H9 (cell line): ENCODE results near the gene GSTO2. TPM values are rescaled to one million over a fixed set of nuclear protein-coding genes. Genes with fewer than 3 reads are reported as not detected.

Source experiments
- DNase-seq: peaks from one replicate; pipeline ENCODE4 v3.0.0-alpha.2; 2017
- H2AFZ ChIP-seq: one replicate; pipeline ENCODE4 v1.6.1; 2013; ENCODE audit warnings: mild to moderate bottlenecking, low read length, control low read depth, moderate library complexity
- H2AK5ac ChIP-seq: 2 replicates; pipeline ENCODE4 v1.6.1; 2013; ENCODE audit warnings: low read length, control low read depth, mixed read lengths; ENCODE audit not compliant: insufficient read length
- H2BK120ac ChIP-seq: one replicate; pipeline ENCODE4 v1.6.1; 2013; ENCODE audit warnings: low read depth, mild to moderate bottlenecking, low read length, control low read depth, inconsistent platforms; ENCODE audit not compliant: poor library complexity, severe bottlenecking
- H2BK12ac ChIP-seq: 2 replicates; pipeline ENCODE4 v1.6.1; 2013; ENCODE audit warnings: low read length, control low read depth, mixed read lengths, low read depth; ENCODE audit not compliant: insufficient read length
- H2BK15ac ChIP-seq: 2 replicates; pipeline ENCODE4 v1.6.1; 2013; ENCODE audit warnings: low read depth, low read length, control low read depth
- H2BK20ac ChIP-seq: one replicate; pipeline ENCODE4 v1.6.1; 2013; ENCODE audit warnings: low read depth, mild to moderate bottlenecking, low read length, control low read depth, inconsistent platforms; ENCODE audit not compliant: poor library complexity, severe bottlenecking
- H2BK5ac ChIP-seq: 2 replicates; pipeline ENCODE4 v1.6.1; 2013; ENCODE audit warnings: low read length, control low read depth, mixed read lengths; ENCODE audit not compliant: insufficient read length
- H3K14ac ChIP-seq: 2 replicates; pipeline ENCODE4 v1.6.1; 2013; ENCODE audit warnings: low read length, control low read depth; ENCODE audit not compliant: insufficient read depth
- H3K18ac ChIP-seq: 2 replicates; pipeline ENCODE4 v1.6.1; 2013; ENCODE audit warnings: low read depth, mild to moderate bottlenecking, mixed read lengths, low read length, control low read depth; ENCODE audit not compliant: insufficient read length
- H3K23ac ChIP-seq: 2 replicates; pipeline ENCODE4 v1.6.1; 2013; ENCODE audit warnings: low read length, control low read depth, mixed read lengths, low read depth; ENCODE audit not compliant: insufficient read length
- H3K23me2 ChIP-seq: 2 replicates; pipeline ENCODE4 v1.6.1; 2013; ENCODE audit warnings: low read depth, mild to moderate bottlenecking, mixed read lengths, low read length, control low read depth; ENCODE audit not compliant: insufficient read length, poor library complexity, severe bottlenecking
- H3K27ac ChIP-seq: 2 replicates; pipeline ENCODE4 v1.5.1; 2013; ENCODE audit warnings: low read length, control low read depth, mixed read lengths, low read depth; ENCODE audit not compliant: insufficient read length
- H3K27me3 ChIP-seq: 2 replicates; pipeline ENCODE4 v1.6.1; 2013; ENCODE audit warnings: low read length, control low read depth, inconsistent platforms; ENCODE audit not compliant: insufficient read depth
- H3K4ac ChIP-seq: 2 replicates; pipeline ENCODE4 v1.6.1; 2013; ENCODE audit warnings: low read depth, mild to moderate bottlenecking, control low read depth, inconsistent platforms, low read length, moderate library complexity
- H3K4me1 ChIP-seq: 2 replicates; pipeline ENCODE4 v1.6.1; 2013; ENCODE audit warnings: low read length, control low read depth, inconsistent platforms; ENCODE audit not compliant: insufficient read depth
- H3K4me2 ChIP-seq: 2 replicates; pipeline ENCODE4 v1.6.1; 2013; ENCODE audit warnings: low read length, control low read depth, mixed read lengths; ENCODE audit not compliant: insufficient read length, insufficient read depth
- H3K56ac ChIP-seq: 2 replicates; pipeline ENCODE4 v1.6.1; 2013; ENCODE audit warnings: low read depth, mild to moderate bottlenecking, mixed read lengths, low read length, control low read depth; ENCODE audit not compliant: insufficient read length
- H3K79me1 ChIP-seq: 2 replicates; pipeline ENCODE4 v1.6.1; 2013; ENCODE audit warnings: low read depth, mild to moderate bottlenecking, moderate library complexity, low read length, control low read depth, inconsistent platforms; ENCODE audit not compliant: insufficient read depth, poor library complexity, severe bottlenecking
- H3K79me2 ChIP-seq: 2 replicates; pipeline ENCODE4 v1.6.1; 2013; ENCODE audit warnings: low read length, control low read depth, inconsistent platforms; ENCODE audit not compliant: insufficient read depth
- H3K9ac ChIP-seq: 2 replicates; pipeline ENCODE4 v1.6.1; 2013; ENCODE audit warnings: low read length, control low read depth, mixed read lengths; ENCODE audit not compliant: insufficient read length; ENCODE audit errors: extremely low read depth
- H3K9me3 ChIP-seq: one replicate; pipeline ENCODE4 v1.6.1; 2013; ENCODE audit warnings: low read depth, low read length, inconsistent platforms; ENCODE audit not compliant: control insufficient read depth
- H3T11ph ChIP-seq: one replicate; pipeline ENCODE4 v1.6.1; 2013; ENCODE audit warnings: mild to moderate bottlenecking, low read length, control low read depth, inconsistent platforms
- H4K20me1 ChIP-seq: one replicate; pipeline ENCODE4 v1.6.1; 2013; ENCODE audit not compliant: control insufficient read depth, insufficient read length, insufficient read depth
- H4K5ac ChIP-seq: 2 replicates; pipeline ENCODE4 v1.6.1; 2013; ENCODE audit warnings: low read depth, mild to moderate bottlenecking, mixed read lengths, low read length, control low read depth; ENCODE audit not compliant: insufficient read length
- H4K8ac ChIP-seq: replicated peaks from 2 replicates; pipeline ENCODE4 v1.6.1; 2013; ENCODE audit warnings: low read length, control low read depth, mixed read lengths, low read depth; ENCODE audit not compliant: insufficient read length
- H4K91ac ChIP-seq: 2 replicates; pipeline ENCODE4 v1.6.1; 2013; ENCODE audit warnings: low read depth, mild to moderate bottlenecking, moderate library complexity, mixed read lengths, low read length, control low read depth; ENCODE audit not compliant: insufficient read length
- H3K27ac Mint-ChIP-seq, 3 experiments: 2 replicates in 2 of 3; 3 replicates in 1 of 3; pipeline ENCODE4 v1.8.0; 2020 to 2021; ENCODE audit warnings: mixed read lengths in 3 of 3, mild to moderate bottlenecking in 1 of 3, moderate library complexity in 1 of 3
- H3K27me3 Mint-ChIP-seq: 2 replicates; pipeline ENCODE4 v1.8.0; 2021; ENCODE audit warnings: low read depth, mild to moderate bottlenecking, moderate library complexity, mixed read lengths
- H3K36me3 Mint-ChIP-seq, 3 experiments: 2 replicates in 2 of 3; 3 replicates in 1 of 3; pipeline ENCODE4 v1.8.0; 2020 to 2021; ENCODE audit warnings: low read depth in 3 of 3, mixed read lengths in 3 of 3; ENCODE audit not compliant: insufficient read depth in 1 of 3
- H3K4me1 Mint-ChIP-seq, 2 experiments: 2 replicates each; pipeline ENCODE4 v1.8.0; 2020; ENCODE audit warnings: mixed read lengths in 2 of 2
- H3K4me3 Mint-ChIP-seq, 2 experiments: 2 replicates in 1 of 2; 3 replicates in 1 of 2; pipeline ENCODE4 v1.8.0; 2020 to 2021; ENCODE audit warnings: mild to moderate bottlenecking in 2 of 2, mixed read lengths in 2 of 2, moderate library complexity in 1 of 2
- H3K9me3 Mint-ChIP-seq, 2 experiments: 2 replicates in 1 of 2; 3 replicates in 1 of 2; pipeline ENCODE4 v1.8.0; 2020; ENCODE audit warnings: mild to moderate bottlenecking in 2 of 2, mixed read lengths in 2 of 2, moderate library complexity in 1 of 2
- CTCF ChIP-seq: fragments of 200-600 bp; sonication (generic); conservative IDR thresholded peaks from 3 replicates; pipeline ENCODE4 v1.8.0; 2021; ENCODE audit warnings: antibody characterized with exemption, mild to moderate bottlenecking
- WGBS: extraction: QIAGEN DNeasy Blood & Tissue Kit; methylation state at CpG from one replicate; pipeline ENCODE4 v1.1.7; 2013; ENCODE audit warnings: missing lambda C conversion rate, low lambda C conversion rate, mixed read lengths; ENCODE audit not compliant: insufficient read length; ENCODE audit errors: extremely low coverage; 5-methylcytosine and 5-hydroxymethylcytosine counted together
- total RNA-seq: library from RNA; stranded (reverse); gene quantifications from 2 replicates; pipeline ENCODE4 v1.2.1, GENCODE V29; 2021

Gene GSTO2
- total RNA-seq, 1 experiment from 2014 or later, result 14.5 TPM

- H3K27ac Mint-ChIP-seq, result no peak overlapping the region
Measured at GRCh38 chr10:104340641-104341040, 71.7 kb downstream of the GSTO2 start.

More at GRCh38 chr10:104340641-104341040, 71.7 kb downstream of the GSTO2 start:
- no CpG with 5 or more reads among the region's 4 CpGs for WGBS
- Histone ChIP-seq H2BK15ac (no peak overlapping the region), H3K23ac (no peak overlapping the region), H2AFZ (no peak overlapping the region), H2BK12ac (no peak overlapping the region), H2BK120ac (no peak overlapping the region), H3K79me1 (no peaks in the 10 kb centered on the region), H3K4me2 (no peak overlapping the region), H3K23me2 (peaks cover 12% of the 10 kb centered on the region), H4K20me1 (no peaks in the 10 kb centered on the region), H4K8ac (no peak overlapping the region), H4K91ac (no peak overlapping the region), H3K4me1 (peaks cover 8% of the 10 kb centered on the region; the same call in 1 of the 2 replicates), H2BK5ac (no peak overlapping the region), H4K5ac (no peak overlapping the region), H3K14ac (no peak overlapping the region), H3T11ph (no peak overlapping the region), H2BK20ac (no peak overlapping the region), H3K9me3 (no peaks in the 10 kb centered on the region), H3K79me2 (peaks cover 9% of the 10 kb centered on the region; the same call in 1 of the 2 replicates), H3K9ac (no peak overlapping the region), H3K56ac (no peak overlapping the region), H2AK5ac (no peak overlapping the region), H3K18ac (no peak overlapping the region), H3K27ac (no peak overlapping the region), H3K4ac (no peak overlapping the region), H3K27me3 (no peaks in the 10 kb centered on the region)
- Mint-ChIP-seq H3K27me3 (peaks cover 3% of the 10 kb centered on the region), H3K36me3 (no peaks in the 10 kb centered on the region), H3K4me1 (peaks cover 33 to 34% of the 10 kb centered on the region in 2 experiments), H3K4me3 (no peak overlapping the region; a peak in 1 of 5 replicates), H3K9me3 (no peaks in the 10 kb centered on the region)
- no peak for DNase-seq
- no peak for TF ChIP-seq CTCF
